Caco-2 (cell line): ENCODE data around the gene KCNJ11. TPM values are rescaled to one million over a fixed set of nuclear protein-coding genes. Genes with fewer than 3 reads are reported as not detected.

ENCODE experiments used
- BruUV-seq: library from RNA; stranded (reverse); fragments of 400-500 nt; replicated peaks from 2 replicates; lab custom pipeline; 2021; lab: Mats Ljungman, UMichigan
- CTCF ChIA-PET: fragments of 300-600 bp; sonication (Branson Sonifier 250); formaldehyde crosslinking; loops from one replicate; lab custom pipeline; 2022; ENCODE audit warnings: antibody characterized with exemption; lab: Charles Lee
- POLR2A ChIA-PET: fragments of 300-600 bp; sonication (Branson Sonifier 250); formaldehyde crosslinking; loops from one replicate; lab custom pipeline; 2022; ENCODE audit warnings: antibody characterized with exemption; lab: Charles Lee
- DNase-seq, 2 experiments: peaks; one replicate each; pipeline versions ENCODE4 v3.0.0 to v3.0.0-alpha.2; 2020 to 2022
- H3K27me3 ChIP-seq: replicated peaks from 2 replicates; pipeline ENCODE4 v1.6.0; 2011; ENCODE audit warnings: low read length; ENCODE audit not compliant: control insufficient read depth, insufficient read depth
- H3K36me3 ChIP-seq: 2 replicates; pipeline ENCODE4 v1.5.1; 2011; ENCODE audit warnings: low read length; ENCODE audit not compliant: control insufficient read depth, insufficient read depth
- H3K4me1 ChIP-seq: fragments of 250-450 bp; sonication (Bioruptor Pico); 2 replicates; pipeline ENCODE4 v1.5.1; 2020; ENCODE audit warnings: mild to moderate bottlenecking
- H3K4me3 ChIP-seq: 2 replicates; pipeline ENCODE4 v1.5.1; 2011; ENCODE audit warnings: low read depth, mild to moderate bottlenecking, control low read depth, low read length
- H3K9me3 ChIP-seq: fragments of 250-450 bp; sonication (Bioruptor Pico); 2 replicates; pipeline ENCODE4 v1.5.1; 2020; ENCODE audit warnings: mild to moderate bottlenecking, moderate library complexity
- H3K27ac Mint-ChIP-seq: one replicate; pipeline ENCODE4 v1.8.0; 2022; ENCODE audit warnings: mixed read lengths; ENCODE audit not compliant: unreplicated experiment
- H3K27me3 Mint-ChIP-seq: one replicate; pipeline ENCODE4 v1.8.0; 2022; ENCODE audit warnings: mixed read lengths; ENCODE audit not compliant: insufficient read depth, unreplicated experiment
- H3K36me3 Mint-ChIP-seq: one replicate; pipeline ENCODE4 v1.8.0; 2022; ENCODE audit warnings: mild to moderate bottlenecking, mixed read lengths; ENCODE audit not compliant: insufficient read depth, unreplicated experiment
- H3K4me1 Mint-ChIP-seq: one replicate; pipeline ENCODE4 v1.8.0; 2022; ENCODE audit warnings: low read depth, mixed read lengths; ENCODE audit not compliant: unreplicated experiment
- H3K4me3 Mint-ChIP-seq: one replicate; pipeline ENCODE4 v1.8.0; 2022; ENCODE audit warnings: mild to moderate bottlenecking, moderate library complexity, mixed read lengths; ENCODE audit not compliant: unreplicated experiment
- H3K9me3 Mint-ChIP-seq: one replicate; pipeline ENCODE4 v1.8.0; 2022; ENCODE audit warnings: mixed read lengths; ENCODE audit not compliant: unreplicated experiment
- CTCF ChIP-seq, 2 experiments: fragments of 200-600 bp in 1 of 2; IDR thresholded peaks; 1 replicate in 1 of 2; 2 replicates in 1 of 2; pipeline versions ENCODE4 v1.5.1 to v1.8.0; 2011 to 2022; ENCODE audit warnings: antibody characterized with exemption in 1 of 2, control low read depth in 1 of 2, inconsistent platforms in 1 of 2, low read depth in 1 of 2, low read length in 1 of 2, mild to moderate bottlenecking in 1 of 2, moderate library complexity in 1 of 2; ENCODE audit not compliant: insufficient read depth in 1 of 2, severe bottlenecking in 1 of 2, unreplicated experiment in 1 of 2
- intact Hi-C: fragments of 100-400 bp; cut with micrococcal nuclease; formaldehyde crosslinking; loops from one replicate; pipeline ENCODE4 v1.10.0; 2022; ENCODE audit not compliant: unreplicated experiment
- total RNA-seq: library from RNA; stranded (reverse); gene quantifications from 2 replicates; pipeline ENCODE4 v1.2.3, GENCODE V29; 2022

KCNJ11 gene
- total RNA-seq, 1 experiment from 2014 or later: 3.4 TPM

- ChIA-PET POLR2A (no interaction called here), CTCF (no interaction called here)
- BruUV-seq: no TSS peak
- Histone ChIP-seq H3K4me1 (no peaks in the 10 kb centered on the region), H3K36me3 (no peaks in the 10 kb centered on the region), H3K9me3 (no peaks in the 10 kb centered on the region), H3K27me3 (no peaks in the 10 kb centered on the region), H3K4me3 (no peak overlapping the region)
- intact Hi-C loops: no loop called here
- no peaks in the 10 kb centered on the region for H3K36me3 Mint-ChIP-seq
- no peak for DNase-seq
- no peaks in the 10 kb centered on the region for H3K9me3 Mint-ChIP-seq
- no peak overlapping the region for H3K27ac Mint-ChIP-seq
- no peak overlapping the region for H3K4me3 Mint-ChIP-seq
- H3K4me1 Mint-ChIP-seq: no peaks in the 10 kb centered on the region
- TF ChIP-seq CTCF (IDR thresholded peaks at IDR 0.05; ENCODE audit: insufficient read depth in 1 of 2, low read depth in 1 of 2, low read length in 1 of 2, severe bottlenecking in 1 of 2, unreplicated experiment in 1 of 2): no peak
- H3K27me3 Mint-ChIP-seq: peaks cover 3% of the 10 kb centered on the region
These were observed 19.6 kb upstream of the KCNJ11 start for GRCh38 chr11:17408026-17408425.

DNA sequence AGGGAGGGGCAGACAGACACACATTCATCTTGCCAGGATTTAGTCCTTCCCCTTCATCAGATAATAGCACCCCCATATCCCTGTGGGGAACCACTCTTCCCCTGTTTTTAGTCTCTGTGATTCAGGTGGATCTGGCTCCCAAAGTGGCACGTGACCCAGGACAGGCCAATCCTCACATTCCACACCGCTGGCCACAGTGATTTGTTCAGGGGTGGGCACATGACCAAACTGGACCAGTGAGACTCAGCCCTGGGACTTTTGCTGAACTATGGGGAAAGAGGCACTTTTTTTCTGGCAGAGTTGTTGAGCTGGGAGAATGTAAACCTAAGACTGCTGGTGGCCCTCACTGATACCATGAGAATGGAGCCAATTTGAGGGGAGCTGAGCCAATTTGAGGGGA is 19.1 kb upstream of the KCNJ11 start:
- Mint-ChIP-seq H3K27me3 (no peaks in the 10 kb centered on the region), H3K4me3 (no peak overlapping the region), H3K36me3 (no peaks in the 10 kb centered on the region), H3K9me3 (no peaks in the 10 kb centered on the region), H3K27ac (no peak overlapping the region), H3K4me1 (no peaks in the 10 kb centered on the region)
- Histone ChIP-seq H3K36me3 (no peaks in the 10 kb centered on the region), H3K9me3 (no peaks in the 10 kb centered on the region), H3K27me3 (no peaks in the 10 kb centered on the region), H3K4me1 (no peaks in the 10 kb centered on the region), H3K4me3 (no peak overlapping the region)
- TF ChIP-seq CTCF (IDR thresholded peaks at IDR 0.05; ENCODE audit: insufficient read depth in 1 of 2, low read depth in 1 of 2, low read length in 1 of 2, severe bottlenecking in 1 of 2, unreplicated experiment in 1 of 2): no peak
- BruUV-seq: no TSS peak
- intact Hi-C loops: no loop called here
- CTCF ChIA-PET: no interaction called here
- no peak for DNase-seq
- POLR2A ChIA-PET: no interaction called here

DNA sequence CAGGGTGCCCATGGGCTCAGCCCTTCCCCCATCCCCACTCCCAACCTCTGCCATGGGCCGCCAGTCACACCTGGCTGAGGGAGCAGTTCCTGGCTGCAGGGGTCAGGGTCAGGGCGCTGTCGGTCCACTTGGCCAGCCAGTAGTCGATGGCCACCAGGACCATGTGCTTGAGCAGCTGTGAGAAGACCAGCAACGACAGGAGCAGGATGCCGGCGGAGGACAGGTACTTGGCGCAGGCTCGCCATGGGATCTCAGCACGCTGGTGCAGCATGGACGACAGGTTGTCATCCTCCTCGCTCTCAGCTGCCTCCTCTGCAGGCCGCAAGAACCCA is 18.3 kb upstream of the KCNJ11 start:
- Mint-ChIP-seq H3K36me3 (no peaks in the 10 kb centered on the region), H3K4me3 (no peak overlapping the region), H3K4me1 (no peaks in the 10 kb centered on the region), H3K9me3 (no peaks in the 10 kb centered on the region), H3K27ac (no peak overlapping the region), H3K27me3 (no peaks in the 10 kb centered on the region)
- BruUV-seq: no TSS peak
- H3K4me1 ChIP-seq: no peaks in the 10 kb centered on the region
- ChIA-PET CTCF (interaction anchor here (1.0 kb wide), 1 partner anchor 23 kb away, joined by 3 read pairs; no protein-coding TSS in a partner anchor), POLR2A (no interaction called here)
- H3K36me3 ChIP-seq: no peaks in the 10 kb centered on the region
- TF ChIP-seq CTCF (IDR thresholded peaks at IDR 0.05; ENCODE audit: insufficient read depth in 1 of 2, low read depth in 1 of 2, low read length in 1 of 2, severe bottlenecking in 1 of 2, unreplicated experiment in 1 of 2): no peak
- no peaks in the 10 kb centered on the region for H3K27me3 ChIP-seq
- no peaks in the 10 kb centered on the region for H3K9me3 ChIP-seq
- intact Hi-C loops: no loop called here
- DNase-seq: no peak
- no peak overlapping the region for H3K4me3 ChIP-seq
